H1 (cell line): ENCODE data around the gene FKBP8. TPM values are rescaled to one million over a fixed set of nuclear protein-coding genes. Genes with fewer than 3 reads are reported as not detected.

Experiments used
- GTF2F1 ChIP-seq: IDR thresholded peaks from 2 replicates; pipeline ENCODE4 v1.6.1; 2012; ENCODE audit warnings: low read depth, low read length, improper control_type of control experiment, borderline replicate concordance
- KDM4A ChIP-seq: IDR thresholded peaks from one replicate; pipeline ENCODE4 v1.7.1; 2012; ENCODE audit warnings: low read depth, mild to moderate bottlenecking, moderate library complexity, low read length, inconsistent platforms; ENCODE audit not compliant: severe bottlenecking
- MAX ChIP-seq: IDR thresholded peaks from 2 replicates; pipeline ENCODE4 v1.6.1; 2012; ENCODE audit warnings: inconsistent platforms
- NANOG ChIP-seq: IDR thresholded peaks from 2 replicates; pipeline ENCODE4 v1.6.1; 2011; ENCODE audit warnings: low read length, low read depth, mild to moderate bottlenecking, inconsistent platforms; ENCODE audit not compliant: insufficient read depth, poor library complexity, severe bottlenecking
- RAD21 ChIP-seq, 2 experiments: IDR thresholded peaks in 1 of 2; conservative IDR thresholded peaks in 1 of 2; 2 replicates each; pipeline ENCODE4 v1.6.1; 2011; ENCODE audit warnings: low read depth in 2 of 2, low read length in 2 of 2, improper control_type of control experiment in 1 of 2, inconsistent platforms in 1 of 2, mild to moderate bottlenecking in 1 of 2, moderate library complexity in 1 of 2
- RXRA ChIP-seq: IDR thresholded peaks from 2 replicates; pipeline ENCODE4 v1.6.1; 2011; ENCODE audit warnings: low read depth, mild to moderate bottlenecking, low read length, moderate library complexity; ENCODE audit not compliant: insufficient read depth
- SP1 ChIP-seq: IDR thresholded peaks from 2 replicates; pipeline ENCODE4 v1.6.1; 2011; ENCODE audit warnings: low read depth, low read length
- SP2 ChIP-seq: IDR thresholded peaks from 2 replicates; pipeline ENCODE4 v1.6.1; 2012; ENCODE audit warnings: mild to moderate bottlenecking, low read length, inconsistent platforms
- SP4 ChIP-seq: IDR thresholded peaks from 2 replicates; pipeline ENCODE4 v1.6.1; 2012; ENCODE audit warnings: low read length, inconsistent platforms
- SRF ChIP-seq: IDR thresholded peaks from 2 replicates; pipeline ENCODE4 v1.6.1; 2011; ENCODE audit warnings: mild to moderate bottlenecking, low read depth, low read length, moderate library complexity
- TAF1 ChIP-seq: IDR thresholded peaks from 2 replicates; pipeline ENCODE4 v1.6.1; 2011; ENCODE audit warnings: mild to moderate bottlenecking, low read depth, low read length
- TCF12 ChIP-seq: IDR thresholded peaks from 2 replicates; pipeline ENCODE4 v1.6.1; 2011; ENCODE audit warnings: low read depth, mild to moderate bottlenecking, low read length
- USF2 ChIP-seq: IDR thresholded peaks from 2 replicates; pipeline ENCODE4 v1.6.1; 2011; ENCODE audit warnings: low read length, improper control_type of control experiment
- YY1 ChIP-seq: IDR thresholded peaks from 2 replicates; pipeline ENCODE4 v1.6.1; 2011; ENCODE audit warnings: low read depth, mild to moderate bottlenecking, low read length
- polyA plus RNA-seq, 7 experiments: library from polyadenylated mRNA; depleted of rRNA in 3 of 7; stranded (reverse) in 5 of 7; unstranded in 2 of 7; fragments of >200 nt in 5 of 7; fragments of 200-250 nt in 2 of 7; gene quantifications; 1 replicate in 5 of 7; 2 replicates in 1 of 7; 4 replicates in 1 of 7; pipeline versions ENCODE4 v1.2.1 to v1.2.3, GENCODE V29; 2011 to 2013; ENCODE audit warnings: missing spikeins in 2 of 7, mixed read lengths in 2 of 7
- total RNA-seq: library from RNA; stranded (reverse); fragmentation: NEBNext Ultra II Directional; extraction: Animal tissue kit (Norgen Biotek cat#: 25700); gene quantifications from 2 replicates; pipeline ENCODE4 v1.2.1, GENCODE V29; 2021

Gene FKBP8
- total and polyA plus RNA-seq, 2 of the 8 experiments (the other 6 are each of a cell fraction or from before 2014, with no cell fraction given) = 264 to 309 TPM

GRCh38 chr19:18542941-18543813 lies at the start of gene FKBP8 (continued):
- peak; percentile 57 for TF ChIP-seq SP2
- TF ChIP-seq USF2 = no peak
- no peak for TF ChIP-seq SP4
- peak; percentile 30 for TF ChIP-seq KDM4A
- TF ChIP-seq NANOG = no peak
- no peak for TF ChIP-seq TCF12
- peak; percentile 96 for TF ChIP-seq SP1
- no peak for TF ChIP-seq GTF2F1
- TF ChIP-seq SRF = no peak
- TF ChIP-seq MAX = no peak
- TF ChIP-seq TAF1 = 0 out of 2 replicates have a peak, but pooled peaks have one; percentile 31
- TF ChIP-seq RAD21 (IDR thresholded peaks at IDR 0.05 in 1 of 2, conservative IDR thresholded peaks at IDR 0.05 in 1 of 2; ENCODE audit: low read depth in 2 of 2, low read length in 2 of 2) = no peak
- no peak for TF ChIP-seq RXRA
- TF ChIP-seq YY1 = no peak
